CD4-positive, alpha-beta T cell treated with Interleukin-6 for 4 hours (primary cell): ENCODE data around the gene CALML3.

Source experiments
- DNase-seq: peaks from one replicate; pipeline ENCODE4 v3.0.0-alpha.2; 2020; ENCODE audit warnings: mixed read lengths

CALML3 gene

DNA sequence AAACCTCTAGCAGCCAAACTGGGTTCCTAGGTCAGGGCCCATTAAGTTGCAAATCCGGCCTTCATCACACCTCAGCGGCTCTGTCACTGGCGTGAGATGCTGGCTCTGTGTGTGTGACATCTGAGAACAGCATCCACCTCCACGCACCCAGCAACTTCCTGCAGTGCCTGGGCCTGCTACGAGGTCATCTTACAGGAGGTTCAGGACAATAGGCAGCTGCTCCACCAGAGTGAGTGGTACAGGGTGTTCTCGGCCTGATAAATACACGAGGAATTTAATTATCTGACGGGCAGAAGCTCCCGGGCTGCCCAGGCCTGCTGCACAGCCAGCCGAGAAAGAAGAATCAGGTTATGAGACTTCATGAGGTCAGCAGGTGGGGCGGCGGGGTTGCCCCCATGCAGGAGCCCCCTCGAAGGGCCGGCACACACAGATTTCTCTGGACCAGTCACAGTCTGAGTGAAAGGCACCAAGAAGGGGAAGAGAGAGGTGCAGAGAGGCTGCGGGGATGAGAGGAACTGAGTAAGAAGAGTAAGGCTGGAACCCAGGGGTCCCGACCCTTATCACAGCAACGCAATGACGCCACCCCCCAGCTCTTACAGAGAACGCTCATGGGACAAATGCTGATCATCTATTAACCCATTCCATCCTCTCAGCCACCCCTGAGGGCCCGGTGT is 49.3 kb downstream of the CALML3 start:
- DNase-seq = no peak

DNA sequence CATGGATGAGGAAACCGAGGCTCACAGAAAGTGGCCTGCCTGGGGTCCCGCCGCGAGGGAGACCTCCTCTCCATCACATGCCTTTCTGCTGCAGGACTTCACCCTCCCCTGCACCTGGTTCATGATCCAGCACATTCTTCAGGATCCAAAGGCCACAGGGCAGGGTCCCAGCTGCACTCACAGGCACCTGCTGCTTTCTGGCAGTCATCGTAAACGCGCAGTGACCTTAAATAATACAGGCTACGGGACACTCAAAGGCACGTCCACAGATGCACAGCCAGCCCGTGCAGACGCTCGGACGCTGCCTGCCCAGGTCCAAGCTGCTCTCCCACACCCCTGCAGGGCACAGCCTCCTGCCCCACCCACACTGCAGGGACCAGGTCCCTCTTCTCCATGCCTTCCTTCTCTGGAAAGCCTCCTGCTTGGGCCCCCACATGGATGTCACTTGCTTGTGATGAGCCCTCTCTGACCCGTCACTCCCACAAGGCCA is 49.9 kb downstream of the CALML3 start:
- no peak for DNase-seq

DNA sequence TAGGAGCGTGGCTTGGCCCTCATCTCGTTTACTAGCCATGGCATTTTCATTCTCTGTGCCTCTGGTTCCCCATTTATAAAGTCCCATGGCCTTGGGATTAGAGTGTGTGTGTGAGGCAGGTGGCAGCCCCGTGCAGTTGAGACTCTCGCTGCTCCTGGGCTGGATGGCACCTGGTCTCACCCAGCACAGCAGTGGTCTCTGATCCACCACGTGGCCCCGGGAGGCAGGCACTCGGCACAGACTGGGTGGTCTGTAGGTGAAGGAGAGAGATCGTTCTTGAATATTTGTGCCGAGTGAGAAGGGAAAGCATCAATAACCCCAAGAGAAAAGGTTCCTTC is 50.4 kb downstream of the CALML3 start:
- DNase-seq = no peak

- no peak for DNase-seq
These were observed 50.9 kb downstream of the CALML3 start for GRCh38 chr10:5575482-5576153.

DNA sequence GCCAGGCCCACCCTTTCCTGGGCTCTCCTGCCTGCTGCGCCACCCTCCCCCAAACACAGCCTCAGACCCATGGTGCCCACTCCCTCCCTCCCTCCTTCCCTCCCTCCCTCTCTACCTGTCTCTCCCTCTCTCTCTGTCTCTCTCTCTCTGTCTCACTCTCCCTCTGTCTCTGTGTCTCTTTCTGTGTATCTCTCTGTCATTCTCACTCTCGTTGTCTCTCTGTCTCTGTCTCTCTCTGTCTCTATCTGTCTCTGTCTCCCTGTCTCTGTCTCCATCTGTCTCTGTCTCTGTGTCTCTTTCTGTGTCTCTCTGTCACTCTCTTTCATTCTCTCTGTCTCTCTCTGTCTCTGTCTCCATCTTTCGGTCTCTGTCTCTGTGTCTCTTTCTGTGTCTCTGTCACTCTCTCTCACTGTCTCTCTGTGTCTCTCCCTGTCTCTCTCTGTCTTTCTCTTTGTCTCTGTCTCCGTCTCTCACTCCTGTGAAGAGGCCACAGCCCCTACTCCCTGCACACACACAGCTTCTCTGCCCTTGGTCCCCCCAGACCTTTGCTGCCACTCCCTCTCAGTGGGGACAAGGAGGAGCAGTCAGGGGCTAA is 51.5 kb downstream of the CALML3 start:
- DNase-seq = no peak
